Pons (tissue), 1 donor: ENCODE data around the gene PUM2.
"Not testable (repeated sequence)": the region's sequence is repeated elsewhere in the genome, so short reads cannot be mapped to it uniquely, and the experiment has no call there.

ENCODE experiments used
- DNase-seq: peaks from one replicate; pipeline ENCODE4 v3.0.0-alpha.2; 2016; ENCODE audit warnings: low spot score

Gene PUM2

GRCh38 chr2:20371323-20372025 is 20.8 kb upstream of the PUM2 start:
- DNase-seq = no peak

- DNase-seq = no peak
Observed at GRCh38 chr2:20370191-20370590, 19.5 kb upstream of the PUM2 start.

- DNase-seq = no peak
Observed at GRCh38 chr2:20369366-20369765, 18.7 kb upstream of the PUM2 start.

- DNase-seq = no peak
Observed at GRCh38 chr2:20368706-20369105, 18.1 kb upstream of the PUM2 start.

- DNase-seq = not testable (repeated sequence)
Observed at GRCh38 chr2:20367929-20368328, 17.3 kb upstream of the PUM2 start.

DNA sequence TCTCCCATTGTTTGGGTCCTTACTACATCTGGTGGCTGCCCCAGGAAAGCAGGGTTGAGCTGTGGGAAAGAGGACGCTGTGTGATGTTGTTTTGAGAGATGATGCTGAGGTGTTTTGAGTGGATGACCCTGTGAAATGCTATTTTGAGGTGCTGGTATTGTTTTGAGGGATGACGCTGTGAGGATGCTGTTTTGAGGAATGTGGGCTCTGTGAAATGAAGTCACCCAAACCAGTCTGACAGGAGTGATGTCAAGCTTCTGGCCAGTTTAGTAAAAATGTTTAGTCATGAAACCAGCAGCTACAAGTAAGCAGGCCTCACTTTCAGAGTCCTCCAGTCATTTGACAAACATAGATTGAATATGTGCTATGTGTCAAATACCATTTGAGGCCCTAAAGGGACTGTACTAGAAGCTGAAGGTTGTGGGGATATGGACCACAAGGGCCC is 16.1 kb upstream of the PUM2 start:
- DNase-seq = no peak

DNA sequence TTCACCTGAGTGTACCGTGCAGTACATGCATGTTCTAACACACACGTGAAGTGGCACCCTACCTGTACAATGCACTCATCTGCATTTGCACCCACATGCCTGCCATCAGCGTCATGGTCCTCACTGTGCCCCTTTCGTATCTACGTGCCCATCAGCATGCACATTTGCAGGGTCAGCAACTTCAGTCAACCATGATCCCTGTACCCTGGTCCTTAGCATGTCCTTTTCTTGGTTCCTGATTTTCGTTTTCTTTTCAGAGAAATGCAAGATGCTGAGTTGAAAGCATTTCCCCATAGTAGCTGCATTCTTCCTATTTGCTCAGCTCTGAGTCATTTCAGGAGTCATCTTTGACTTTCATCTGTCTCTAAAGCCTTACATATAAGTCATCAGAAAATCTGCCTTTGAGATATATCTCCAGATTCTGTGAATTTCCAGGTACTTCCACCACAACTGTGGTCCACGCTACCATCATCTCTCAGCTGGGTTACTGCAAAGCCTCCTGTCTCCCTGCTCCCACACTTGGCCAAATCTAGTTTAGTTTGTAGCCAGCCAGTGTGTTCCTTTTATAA is 14.7 kb upstream of the PUM2 start:
- no peak for DNase-seq

DNA sequence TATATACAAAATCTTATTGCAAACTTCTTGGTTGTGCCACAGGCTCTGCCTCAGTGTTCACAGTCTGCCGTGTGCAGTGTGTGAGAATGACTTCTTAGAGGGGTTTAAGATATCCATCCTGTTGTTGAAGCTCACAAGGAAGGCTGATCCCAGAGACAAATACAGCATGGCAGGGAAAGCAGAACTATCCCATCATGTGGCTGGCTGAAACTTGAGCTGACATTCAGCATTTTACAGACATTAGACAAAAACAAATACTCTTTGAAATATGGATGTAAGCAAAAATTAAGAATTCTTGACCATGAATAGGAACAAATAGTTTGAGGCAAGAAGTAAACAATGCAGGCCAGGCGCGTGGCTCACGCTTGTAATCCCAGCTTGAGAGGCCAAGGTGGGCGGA is 12.9 kb upstream of the PUM2 start:
- DNase-seq = no peak

DNA sequence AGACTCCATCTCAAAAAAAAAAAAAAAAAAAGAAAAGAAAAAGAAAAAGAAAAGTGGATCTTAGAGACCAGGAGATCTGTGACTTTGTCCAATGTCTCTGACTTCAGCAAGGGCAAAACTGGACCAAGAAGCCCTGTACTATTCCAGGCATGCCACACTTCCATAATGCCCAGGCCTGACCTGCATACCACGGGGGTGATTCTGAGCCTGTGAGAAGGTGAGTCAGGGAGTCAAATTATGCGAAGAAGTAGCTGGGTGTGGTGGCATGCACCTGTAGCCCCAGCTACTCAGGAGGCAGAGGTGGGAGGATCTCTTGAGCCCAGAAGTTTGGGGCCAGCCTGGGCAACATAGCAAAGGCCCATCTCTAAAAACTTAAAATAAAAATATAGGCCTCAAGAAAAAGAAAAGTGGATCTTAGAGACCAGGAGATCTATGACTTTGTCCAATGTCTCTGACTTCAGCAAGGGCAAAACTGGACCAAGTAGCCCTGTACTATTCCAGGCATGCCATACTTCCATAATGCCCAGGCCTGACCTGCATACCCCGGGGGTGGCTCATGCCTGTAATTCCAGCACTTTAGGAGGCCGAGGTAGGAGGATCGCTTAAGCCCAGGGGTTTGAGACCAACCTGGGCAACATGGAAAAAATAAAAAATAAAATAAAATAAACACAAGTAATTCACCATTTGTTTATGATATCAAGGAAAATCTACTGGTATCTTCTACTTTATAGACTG is 12.2 kb upstream of the PUM2 start:
- DNase-seq = no peak

DNA sequence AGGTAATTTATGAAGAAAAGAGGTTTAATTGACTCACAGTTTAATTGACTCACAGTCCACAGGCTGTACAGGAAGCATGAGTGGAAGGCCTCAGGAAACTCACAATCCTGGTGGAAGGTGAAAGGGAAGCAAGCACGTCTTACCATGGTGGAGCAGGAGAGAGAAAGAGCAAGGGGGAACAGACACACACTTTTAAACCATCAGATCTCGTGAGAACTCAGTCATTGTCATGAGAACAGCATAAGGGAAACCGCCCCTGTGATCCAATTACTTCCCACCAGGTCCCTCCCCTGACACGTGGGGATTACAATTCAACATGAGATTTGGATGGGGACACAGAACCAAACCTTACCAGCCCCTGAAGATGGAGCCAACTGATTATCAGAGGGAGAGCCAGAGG is 11.2 kb upstream of the PUM2 start:
- no peak for DNase-seq

GRCh38 chr2:20359096-20359495 is 8.5 kb upstream of the PUM2 start:
- no peak for DNase-seq

- DNase-seq = no peak
Observed at GRCh38 chr2:20357638-20358389, 7.2 kb upstream of the PUM2 start.

DNA sequence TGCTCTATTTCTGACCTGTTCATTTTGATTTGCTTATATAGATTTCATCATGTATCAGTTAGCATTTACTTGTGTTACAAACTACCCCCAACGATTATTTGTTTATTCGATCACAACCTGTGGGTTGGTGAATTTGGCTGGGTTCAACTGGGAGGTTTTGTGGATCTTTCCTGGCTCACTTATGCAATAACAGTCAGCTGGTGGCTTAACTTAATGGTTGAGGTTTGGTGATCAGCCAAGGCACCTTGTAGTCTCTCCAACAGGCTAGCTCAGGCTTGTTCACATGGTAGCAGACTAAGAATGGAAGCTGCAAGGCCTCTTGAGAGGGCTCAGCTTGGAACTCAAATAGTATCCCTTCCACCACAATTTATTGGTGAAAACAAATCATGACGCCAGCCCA is 5.4 kb upstream of the PUM2 start:
- DNase-seq = no peak

DNA sequence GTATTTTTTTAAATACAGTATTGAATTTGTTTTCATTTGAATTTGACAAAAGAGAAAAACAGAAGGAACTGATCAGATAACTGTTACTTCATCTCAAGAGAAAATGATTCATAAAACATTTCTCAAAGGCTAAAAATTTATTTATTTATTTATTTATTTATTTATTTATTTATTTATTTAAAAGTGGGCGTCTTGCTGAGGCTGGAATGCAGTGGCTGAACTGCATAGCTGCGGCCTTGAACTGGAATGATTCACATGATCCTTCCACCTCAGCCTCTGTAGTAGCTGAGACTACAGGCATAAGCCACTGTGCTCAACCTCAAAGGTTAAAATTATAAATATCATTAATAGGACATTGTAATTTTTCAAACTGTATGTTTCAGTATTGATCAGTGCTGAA is 4.5 kb upstream of the PUM2 start:
- DNase-seq = no peak

DNA sequence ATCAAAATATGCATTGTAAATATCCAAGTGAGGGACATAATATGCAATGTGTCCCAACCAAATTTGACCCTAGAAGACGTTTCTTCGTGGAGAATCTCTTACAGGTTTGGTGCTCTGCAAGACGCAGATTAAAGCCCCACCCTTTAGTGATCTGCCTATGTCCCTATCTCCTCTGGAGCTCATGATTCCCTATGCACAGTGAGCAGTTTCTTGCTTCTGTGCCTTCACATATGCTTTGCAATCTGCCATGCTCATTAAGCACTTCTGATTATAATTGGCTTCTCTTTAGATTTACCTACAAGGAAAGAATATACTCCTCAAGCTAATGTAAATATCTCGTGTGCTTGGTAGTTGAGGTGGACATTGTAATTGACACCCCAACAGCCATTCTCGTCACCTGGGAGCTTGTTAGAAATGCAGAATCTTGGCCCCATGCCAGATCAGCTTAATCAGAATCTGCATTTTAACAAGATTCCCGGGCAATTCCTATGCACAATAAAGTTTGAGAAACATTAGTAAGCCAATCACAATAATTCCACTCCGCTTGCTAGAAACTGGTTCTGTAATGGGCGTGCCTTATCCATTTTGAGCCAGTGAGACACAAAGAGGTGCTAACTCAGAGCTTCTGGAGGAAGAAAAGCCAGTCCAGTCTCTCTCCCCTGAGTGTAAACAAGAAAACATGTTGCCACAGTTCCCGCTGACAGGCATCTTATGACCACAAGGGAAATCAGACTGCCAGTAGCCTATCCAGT is 2.8 kb upstream of the PUM2 start:
- DNase-seq = no peak

GRCh38 chr2:20352581-20353216 is 2.1 kb upstream of the PUM2 start:
- no peak for DNase-seq

DNA sequence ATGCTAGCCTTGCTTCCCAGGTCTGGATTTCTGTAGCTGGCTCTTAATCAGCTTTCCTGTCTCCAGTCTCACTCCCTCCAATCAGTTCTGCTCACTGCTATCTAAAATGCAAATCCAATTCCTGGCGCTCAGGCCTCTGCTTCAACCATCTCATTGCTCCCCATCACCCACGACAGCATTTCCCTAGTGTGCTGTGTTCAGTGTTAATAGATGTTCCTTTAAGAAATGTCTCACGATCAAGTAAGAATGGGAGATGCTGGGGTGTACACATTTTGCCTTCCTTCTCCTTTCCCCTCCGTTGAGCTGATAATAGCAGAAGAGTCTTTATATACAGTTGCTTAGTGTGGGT is 1.6 kb upstream of the PUM2 start:
- no peak for DNase-seq

GRCh38 chr2:20351555-20352229 is 1.0 kb upstream of the PUM2 start:
- DNase-seq = no peak

- DNase-seq = peak; percentile 39
Observed at GRCh38 chr2:20350041-20350712, 467 bp downstream of the PUM2 start.

- no peak for DNase-seq
Observed at GRCh38 chr2:20349513-20349921, 1.1 kb downstream of the PUM2 start.
